IMR-90 (cell line): ENCODE measurements around the gene HMGCS2. TPM values are rescaled to one million over a fixed set of nuclear protein-coding genes. Genes with fewer than 3 reads are reported as not detected.
A peak's percentile ranks its signal among the peaks of the same experiment; 100 is the strongest.

Experiments used
- ATAC-seq: fragments of 200-7000 bp; cut with Tn5 transposase; 2 replicates; pipeline ENCODE4 v1.9.1; 2020; ENCODE audit warnings: low read depth, mild to moderate bottlenecking, moderate library complexity
- BruUV-seq: library from RNA; stranded (reverse); fragments of 400-500 nt; replicated peaks from 2 replicates; lab custom pipeline; 2021; lab: Mats Ljungman, UMichigan
- CTCF ChIA-PET: fragments of 300-600 bp; formaldehyde crosslinking; extraction: SDS; loops from one replicate; lab custom pipeline; 2021; ENCODE audit warnings: antibody characterized with exemption; lab: Yijun Ruan, JAX
- POLR2A ChIA-PET: fragments of 300-600 bp; sonication (Branson Sonifier 250); formaldehyde crosslinking; loops from one replicate; lab custom pipeline; 2022; ENCODE audit warnings: antibody characterized with exemption; ENCODE audit not compliant: unreplicated experiment; lab: Charles Lee
- DNase-seq: peaks from one replicate; pipeline ENCODE4 v3.0.0; 2013
- H2AFZ ChIP-seq: replicated peaks from 2 replicates; pipeline ENCODE3; 2013; ENCODE audit warnings: low read length, mild to moderate bottlenecking; ENCODE audit not compliant: poor library complexity
- H2AK5ac ChIP-seq: 2 replicates; pipeline ENCODE4 v1.6.1; 2013; ENCODE audit warnings: low read depth, low read length, inconsistent platforms
- H2AK9ac ChIP-seq: replicated peaks from 2 replicates; pipeline ENCODE3; 2013; ENCODE audit warnings: mild to moderate bottlenecking, low read depth, low read length, moderate library complexity; ENCODE audit not compliant: poor library complexity
- H2BK120ac ChIP-seq: 2 replicates; pipeline ENCODE4 v1.6.1; 2013; ENCODE audit warnings: low read depth, low read length, inconsistent platforms
- H2BK15ac ChIP-seq: 3 replicates; pipeline ENCODE4 v1.6.1; 2013; ENCODE audit warnings: low read depth, low read length, inconsistent platforms
- H2BK20ac ChIP-seq: 2 replicates; pipeline ENCODE4 v1.6.1; 2013; ENCODE audit warnings: low read depth, mild to moderate bottlenecking, inconsistent platforms, low read length, moderate library complexity
- H2BK5ac ChIP-seq: 2 replicates; pipeline ENCODE4 v1.6.1; 2013; ENCODE audit warnings: mild to moderate bottlenecking, low read depth, low read length, inconsistent platforms; ENCODE audit not compliant: poor library complexity, severe bottlenecking
- H3K14ac ChIP-seq: replicated peaks from 2 replicates; pipeline ENCODE4 v1.6.1; 2013; ENCODE audit warnings: low read depth, low read length, inconsistent platforms
- H3K18ac ChIP-seq: 2 replicates; pipeline ENCODE4 v1.6.1; 2013; ENCODE audit warnings: low read depth, low read length, control low read depth
- H3K23ac ChIP-seq: 2 replicates; pipeline ENCODE4 v1.6.1; 2013; ENCODE audit warnings: low read depth, low read length, inconsistent platforms
- H3K27ac ChIP-seq: 2 replicates; pipeline ENCODE4 v1.5.1; 2013; ENCODE audit warnings: mild to moderate bottlenecking, control low read depth, low read length; ENCODE audit not compliant: insufficient read depth
- H3K27me3 ChIP-seq: 2 replicates; pipeline ENCODE4 v1.6.1; 2013; ENCODE audit warnings: low read length; ENCODE audit not compliant: control insufficient read depth, insufficient read depth
- H3K36me3 ChIP-seq: 2 replicates; pipeline ENCODE4 v1.6.1; 2013; ENCODE audit warnings: low read length, mixed read lengths; ENCODE audit not compliant: control insufficient read depth, insufficient read depth
- H3K4ac ChIP-seq: 2 replicates; pipeline ENCODE4 v1.6.1; 2013; ENCODE audit warnings: low read depth, low read length, inconsistent platforms
- H3K4me1 ChIP-seq: 2 replicates; pipeline ENCODE4 v1.6.1; 2013; ENCODE audit warnings: low read length, mixed read lengths; ENCODE audit not compliant: control insufficient read depth, insufficient read depth
- H3K4me2 ChIP-seq: 2 replicates; pipeline ENCODE4 v1.6.1; 2013; ENCODE audit warnings: low read depth, mild to moderate bottlenecking, control low read depth, low read length, moderate library complexity
- H3K4me3 ChIP-seq: 2 replicates; pipeline ENCODE4 v1.5.1; 2013; ENCODE audit warnings: low read depth, mild to moderate bottlenecking, control low read depth, low read length, moderate library complexity; ENCODE audit not compliant: insufficient read depth
- H3K56ac ChIP-seq: 2 replicates; pipeline ENCODE4 v1.6.1; 2013; ENCODE audit warnings: low read length, inconsistent platforms; ENCODE audit not compliant: insufficient read depth; ENCODE audit errors: extremely low read depth
- H3K79me1 ChIP-seq, 2 experiments: 2 replicates each; pipeline ENCODE4 v1.6.1; 2013; ENCODE audit warnings: low read length in 2 of 2, inconsistent platforms in 1 of 2, low read depth in 1 of 2
- H3K9ac ChIP-seq: 2 replicates; pipeline ENCODE4 v1.6.1; 2013; ENCODE audit warnings: low read depth, low read length, control low read depth
- H3K9me1 ChIP-seq: 2 replicates; pipeline ENCODE4 v1.6.1; 2013; ENCODE audit warnings: low read length, inconsistent platforms; ENCODE audit not compliant: insufficient read depth
- H3K9me3 ChIP-seq: 2 replicates; pipeline ENCODE4 v1.6.1; 2013; ENCODE audit warnings: low read length; ENCODE audit not compliant: control insufficient read depth, insufficient read depth
- H4K20me1 ChIP-seq: 2 replicates; pipeline ENCODE4 v1.6.1; 2013; ENCODE audit warnings: low read length, inconsistent platforms; ENCODE audit not compliant: insufficient read depth
- H4K5ac ChIP-seq: 2 replicates; pipeline ENCODE4 v1.6.1; 2013; ENCODE audit warnings: mild to moderate bottlenecking, low read depth, low read length, control low read depth
- H4K8ac ChIP-seq, 2 experiments: 2 replicates each; pipeline ENCODE4 v1.6.1; 2013; ENCODE audit warnings: low read depth in 2 of 2, low read length in 2 of 2, control low read depth in 1 of 2, inconsistent platforms in 1 of 2
- H4K91ac ChIP-seq: 2 replicates; pipeline ENCODE4 v1.6.1; 2013; ENCODE audit warnings: low read depth, low read length, inconsistent platforms; ENCODE audit not compliant: insufficient read depth
- BHLHE40 ChIP-seq: fragments of 150-350 bp; IDR thresholded peaks from 2 replicates; pipeline ENCODE4 v1.6.1; 2016; ENCODE audit warnings: mild to moderate bottlenecking, low read depth, low read length
- ELK1 ChIP-seq: fragments of 150-350 bp; IDR thresholded peaks from 2 replicates; pipeline ENCODE4 v1.6.1; 2016; ENCODE audit warnings: low read depth, mild to moderate bottlenecking, low read length, moderate library complexity, borderline replicate concordance
- MXI1 ChIP-seq: IDR thresholded peaks from 2 replicates; pipeline ENCODE4 v1.6.1; 2012; ENCODE audit warnings: low read depth, mild to moderate bottlenecking, low read length, moderate library complexity, borderline replicate concordance
- POLR2A ChIP-seq: IDR thresholded peaks from 2 replicates; pipeline ENCODE4 v1.6.1; 2012; ENCODE audit warnings: mild to moderate bottlenecking, low read depth, low read length
- RAD21 ChIP-seq: IDR thresholded peaks from 2 replicates; pipeline ENCODE4 v1.6.1; 2012; ENCODE audit warnings: low read length, improper control_type of control experiment
- WGBS, 2 experiments: methylation state at CpG; one replicate each; pipeline versions ENCODE4 v1.1.5 to v1.1.7; 2013; ENCODE audit warnings: missing lambda C conversion rate in 2 of 2; ENCODE audit not compliant: insufficient read length in 1 of 2; ENCODE audit errors: extremely low coverage in 2 of 2; 5-methylcytosine and 5-hydroxymethylcytosine counted together
- dilution Hi-C: fragments of 300-500 bp; cut with HindIII; formaldehyde crosslinking; loops from one replicate; pipeline ENCODE4 v1.14.3; 2018; ENCODE audit warnings: low sequenced_read_pairs; ENCODE audit not compliant: unreplicated experiment
- in situ Hi-C: fragments of 300-500 bp; cut with MboI; formaldehyde crosslinking; loops from 3 replicates; pipeline ENCODE4 v1.14.3; 2019; ENCODE audit warnings: low sequenced_read_pairs, inconsistent platforms, mixed read lengths
- intact Hi-C: fragments of 100-400 bp; cut with micrococcal nuclease; formaldehyde crosslinking; loops from 2 replicates; pipeline ENCODE4 v1.10.0; 2022
- polyA plus RNA-seq, 3 experiments: library from polyadenylated mRNA; depleted of rRNA; stranded (reverse); fragments of >200 nt; gene quantifications; 2 replicates each; pipeline ENCODE4 v1.2.3, GENCODE V29; 2012; ENCODE audit warnings: low replicate concordance in 1 of 3
- total RNA-seq: library from RNA; depleted of rRNA; stranded (reverse); fragments of >200 nt; gene quantifications from 2 replicates; pipeline ENCODE4 v1.2.3, GENCODE V29; 2012

The HMGCS2 gene
- total and polyA plus RNA-seq, 2 of the 4 experiments (the other 2 are of a cell fraction), result not detected

GRCh38 chr1:119742677-119743076, 26.0 kb downstream of the HMGCS2 start:
- H3K4me1 ChIP-seq, result peaks cover 10% of the 10 kb centered on the region
- no peak overlapping the region; the same call in 1 of the 2 replicates for H4K5ac ChIP-seq
- peak overlapping the region in 1 of 2 experiments; percentile 17; a peak in 1 of 4 replicates for H4K8ac ChIP-seq
- peak overlapping the region; percentile 24; the same call in 1 of the 2 replicates for H4K91ac ChIP-seq
- no peaks in the 10 kb centered on the region; the same call in 1 of the 2 replicates for H3K9me1 ChIP-seq
- WGBS, 2 experiments, result 55% methylated on average over 4 of the region's 7 CpGs; no CpG with 5 or more reads in 1 of the 2 experiments
- POLR2A ChIA-PET, result no interaction called here
- no peak overlapping the region for H2BK120ac ChIP-seq
- no peak overlapping the region for H2BK20ac ChIP-seq
- peaks cover 5% of the 10 kb centered on the region; the same call in 1 of the 2 replicates for H4K20me1 ChIP-seq
- dilution Hi-C loops, result no loop called here
- H3K9me3 ChIP-seq, result no peaks in the 10 kb centered on the region
- peak overlapping the region; percentile 89 for H2AK9ac ChIP-seq
- DNase-seq, result no peak
- no peak for TF ChIP-seq POLR2A
- TF ChIP-seq MXI1, result no peak
- TF ChIP-seq BHLHE40, result no peak
- no peak for TF ChIP-seq RAD21
- TF ChIP-seq ELK1, result no peak
- peak overlapping the region; percentile 32; the same call in 1 of the 2 replicates for H3K4ac ChIP-seq
- no peak; the same call in 1 of the 2 replicates for ATAC-seq
- peaks cover 51% of the 10 kb centered on the region for H3K36me3 ChIP-seq
- no peak overlapping the region for H3K56ac ChIP-seq
- H3K4me2 ChIP-seq, result no peak overlapping the region
- peak overlapping the region; percentile 4 for H2BK5ac ChIP-seq
- peak overlapping the region; percentile 25; the same call in 1 of the 2 replicates for H3K18ac ChIP-seq
- no peak overlapping the region for H3K9ac ChIP-seq
- in situ Hi-C loops, result no loop called here
- H3K27me3 ChIP-seq, result no peaks in the 10 kb centered on the region
- H3K79me1 ChIP-seq, result no peaks in the 10 kb centered on the region; a peak in 1 of 4 replicates
- no peak overlapping the region for H3K4me3 ChIP-seq
- H3K27ac ChIP-seq, result no peak overlapping the region
- no peak overlapping the region for H2BK15ac ChIP-seq
- intact Hi-C loops, result loop anchor here (10.0 kb wide), 1 partner anchor 182 kb away; no protein-coding TSS in a partner anchor
- no peak overlapping the region for H3K14ac ChIP-seq
- no peak overlapping the region for H3K23ac ChIP-seq
- no TSS peak for BruUV-seq
- H2AK5ac ChIP-seq, result peak overlapping the region; percentile 67; the same call in 1 of the 2 replicates
- H2AFZ ChIP-seq, result peak overlapping the region; percentile 81
- CTCF ChIA-PET, result no interaction called here
